ENCODE data around the gene YIPF3. TPM values are rescaled to one million over a fixed set of nuclear protein-coding genes. Genes with fewer than 3 reads are reported as not detected.

YIPF3 gene
- total RNA-seq, 2 donors from 2014 or later: 79.4 to 122 TPM

DNA sequence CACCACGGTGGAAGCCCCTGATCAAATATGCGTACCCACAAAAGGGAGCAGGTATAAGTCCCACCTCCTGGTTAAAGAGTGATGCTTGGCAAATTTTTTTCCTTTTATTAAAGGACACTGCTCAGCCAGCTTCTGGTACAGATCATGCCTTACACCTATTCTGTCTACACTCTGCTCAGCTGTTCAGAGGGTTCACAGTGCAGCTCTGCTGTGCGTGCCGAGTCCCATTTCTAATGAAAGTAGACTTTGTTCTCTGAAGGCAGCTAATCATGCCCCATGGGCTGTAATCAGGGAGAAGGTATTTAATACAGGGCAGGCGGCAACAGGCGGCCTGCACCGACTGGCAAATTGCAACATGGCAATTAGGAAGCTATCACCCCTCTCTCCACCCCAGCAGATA is 22.9 kb downstream of the YIPF3 start:
- no peaks in the 10 kb centered on the region for H3K9me3 ChIP-seq
- peak; percentile 36 for ATAC-seq
- H3K27ac ChIP-seq: no peak overlapping the region
- DNase-seq: no peak
- TF ChIP-seq, protein P1, sequence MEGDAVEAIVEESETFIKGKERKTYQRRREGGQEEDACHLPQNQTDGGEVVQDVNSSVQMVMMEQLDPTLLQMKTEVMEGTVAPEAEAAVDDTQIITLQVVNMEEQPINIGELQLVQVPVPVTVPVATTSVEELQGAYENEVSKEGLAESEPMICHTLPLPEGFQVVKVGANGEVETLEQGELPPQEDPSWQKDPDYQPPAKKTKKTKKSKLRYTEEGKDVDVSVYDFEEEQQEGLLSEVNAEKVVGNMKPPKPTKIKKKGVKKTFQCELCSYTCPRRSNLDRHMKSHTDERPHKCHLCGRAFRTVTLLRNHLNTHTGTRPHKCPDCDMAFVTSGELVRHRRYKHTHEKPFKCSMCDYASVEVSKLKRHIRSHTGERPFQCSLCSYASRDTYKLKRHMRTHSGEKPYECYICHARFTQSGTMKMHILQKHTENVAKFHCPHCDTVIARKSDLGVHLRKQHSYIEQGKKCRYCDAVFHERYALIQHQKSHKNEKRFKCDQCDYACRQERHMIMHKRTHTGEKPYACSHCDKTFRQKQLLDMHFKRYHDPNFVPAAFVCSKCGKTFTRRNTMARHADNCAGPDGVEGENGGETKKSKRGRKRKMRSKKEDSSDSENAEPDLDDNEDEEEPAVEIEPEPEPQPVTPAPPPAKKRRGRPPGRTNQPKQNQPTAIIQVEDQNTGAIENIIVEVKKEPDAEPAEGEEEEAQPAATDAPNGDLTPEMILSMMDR (IDR thresholded peaks at IDR 0.05): no peak
- no peak for TF ChIP-seq POLR2A (IDR thresholded peaks at IDR 0.05)
- H3K4me3 ChIP-seq: no peak overlapping the region
- H3K36me3 ChIP-seq (replicated peaks in 1 of 2; ENCODE audit: insufficient read depth in 1 of 2, low read depth in 2 of 2): peaks cover 0 to 2% of the 10 kb centered on the region in 2 donors
- intact Hi-C loops (cut with DNase I): no loop called here
- 67 to 73% methylated on average over 7 of the region's 7 CpGs for WGBS, 2 donors
- H3K4me1 ChIP-seq: peaks cover 12% of the 10 kb centered on the region
- H3K27me3 ChIP-seq: no peaks in the 10 kb centered on the region

DNA sequence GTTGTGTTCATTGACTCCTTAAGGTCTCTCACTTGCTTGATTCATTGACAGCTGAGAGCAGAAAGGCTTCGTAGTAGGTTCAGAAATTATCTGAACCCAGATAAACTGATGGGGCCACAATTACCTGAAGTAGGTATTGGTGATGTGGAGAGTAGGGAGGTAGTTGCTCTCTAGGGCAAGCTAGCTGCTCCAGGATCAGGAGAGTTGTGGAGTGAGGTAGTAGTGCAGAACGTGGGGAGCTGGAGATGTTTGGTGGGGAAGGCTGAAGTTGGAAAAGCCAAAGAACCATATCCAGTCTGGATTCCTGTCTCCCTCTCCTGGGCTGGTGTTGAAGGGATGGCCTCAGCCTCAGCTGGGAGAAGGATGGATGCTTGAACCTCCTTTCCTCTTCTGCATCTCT is 23.5 kb downstream of the YIPF3 start:
- Histone ChIP-seq H3K27me3 (no peaks in the 10 kb centered on the region), H3K9me3 (no peaks in the 10 kb centered on the region), H3K27ac (no peak overlapping the region), H3K4me3 (no peak overlapping the region), H3K36me3 (replicated peaks in 1 of 2; ENCODE audit: insufficient read depth in 1 of 2, low read depth in 2 of 2) (peaks cover 0 to 2% of the 10 kb centered on the region in 2 donors), H3K4me1 (peaks cover 12% of the 10 kb centered on the region)
- WGBS, 2 donors: 70 to 80% methylated on average over 2 of the region's 2 CpGs
- no peak for TF ChIP-seq POLR2A (IDR thresholded peaks at IDR 0.05)
- TF ChIP-seq, protein P1 (IDR thresholded peaks at IDR 0.05): no peak
- ATAC-seq (no peak), DNase-seq (no peak)
- intact Hi-C loops (cut with DNase I): no loop called here

DNA sequence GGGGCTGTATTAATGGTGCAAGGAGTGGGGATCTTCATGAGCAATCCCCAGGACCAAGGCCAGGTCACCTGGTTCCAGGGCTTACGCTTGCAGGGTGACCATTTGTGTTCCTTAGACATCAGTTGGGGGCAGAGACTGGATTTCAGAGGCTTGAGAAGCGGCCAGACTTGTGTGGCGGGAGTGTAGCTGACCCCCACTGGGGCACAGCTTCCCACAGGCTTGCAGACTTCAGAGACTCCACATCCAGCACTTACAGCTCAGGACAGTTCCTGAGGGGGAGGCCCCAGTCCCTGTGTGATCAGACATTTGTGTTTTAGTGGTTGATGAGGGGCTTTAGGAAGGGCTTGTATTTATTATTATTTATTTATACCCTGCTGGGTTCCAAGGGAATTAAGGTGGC is 24.1 kb downstream of the YIPF3 start:
- H3K4me1 ChIP-seq: peaks cover 12% of the 10 kb centered on the region
- ATAC-seq (no peak), DNase-seq (no peak)
- TF ChIP-seq, protein P1 (IDR thresholded peaks at IDR 0.05): no peak
- TF ChIP-seq POLR2A (IDR thresholded peaks at IDR 0.05): no peak
- no peaks in the 10 kb centered on the region for H3K27me3 ChIP-seq
- WGBS, 2 donors: 91 to 100% methylated on average over 2 to 3 of the region's 3 CpGs
- H3K4me3 ChIP-seq: no peak overlapping the region
- H3K36me3 ChIP-seq (replicated peaks in 1 of 2; ENCODE audit: insufficient read depth in 1 of 2, low read depth in 2 of 2): peaks cover 0 to 2% of the 10 kb centered on the region in 2 donors
- no peaks in the 10 kb centered on the region for H3K9me3 ChIP-seq
- intact Hi-C loops (cut with DNase I): no loop called here
- H3K27ac ChIP-seq: no peak overlapping the region

DNA sequence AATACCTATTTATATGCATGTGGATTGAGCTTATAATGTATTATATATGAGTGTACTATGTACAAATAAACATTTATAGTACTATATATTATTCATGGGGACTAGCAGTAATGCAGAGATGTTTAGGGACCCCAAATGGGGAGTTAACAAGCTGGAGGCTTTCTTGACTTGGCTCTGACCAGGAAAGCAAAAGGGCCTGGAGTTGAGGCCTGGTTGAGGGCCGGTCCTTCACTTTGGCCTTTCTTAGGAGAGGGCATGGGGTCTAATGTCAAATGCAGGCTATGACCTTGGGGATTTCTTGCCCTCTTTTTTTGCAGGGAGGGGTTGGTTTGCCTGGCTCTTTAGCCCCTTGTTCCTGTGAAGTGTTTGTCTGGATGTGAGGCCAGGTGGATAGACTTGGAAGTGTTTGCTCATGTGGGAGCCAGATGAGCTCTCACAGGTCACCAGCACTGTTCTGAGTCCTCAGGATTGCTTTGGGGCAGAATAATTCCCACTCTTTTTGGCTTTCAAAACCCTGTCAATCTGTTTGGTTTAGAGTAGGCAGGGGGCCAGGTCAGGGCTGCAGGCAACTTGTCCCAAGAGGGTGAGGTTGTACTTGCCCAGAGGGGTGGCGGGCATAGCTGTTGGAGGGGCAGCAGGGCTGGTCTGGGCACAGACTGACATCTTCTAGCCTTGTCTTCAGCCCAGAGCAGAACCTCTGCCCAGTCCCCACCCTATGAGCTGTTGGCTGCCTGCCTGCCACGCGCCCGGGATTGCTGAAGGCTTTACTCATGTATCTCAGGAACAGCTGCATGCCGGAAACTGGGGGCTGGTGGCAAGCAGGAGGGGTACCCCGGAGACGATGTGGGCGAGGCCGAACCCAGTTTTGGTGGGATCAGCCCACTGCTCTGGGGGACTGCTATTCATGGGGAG is 24.7 kb downstream of the YIPF3 start:
- ATAC-seq: peak; percentile 25
- Histone ChIP-seq H3K27me3 (no peaks in the 10 kb centered on the region), H3K9me3 (no peaks in the 10 kb centered on the region), H3K4me3 (no peak overlapping the region), H3K27ac (no peak overlapping the region), H3K36me3 (replicated peaks in 1 of 2; ENCODE audit: insufficient read depth in 1 of 2, low read depth in 2 of 2) (no peaks in the 10 kb centered on the region), H3K4me1 (peaks cover 12% of the 10 kb centered on the region)
- TF ChIP-seq, protein P1 (IDR thresholded peaks at IDR 0.05): no peak
- TF ChIP-seq POLR2A (IDR thresholded peaks at IDR 0.05): no peak
- intact Hi-C loops (cut with DNase I): no loop called here
- DNase-seq: peak in 2 of 4 donors; percentile 52 to 57
- 47 to 53% methylated on average over 4 to 10 of the region's 10 CpGs for WGBS, 2 donors

All from body of pancreas (tissue), 4 donors.